H1 (cell line): ENCODE data around the gene MBTPS2.

Experiments
- CEBPB ChIP-seq: IDR thresholded peaks from 2 replicates; pipeline ENCODE4 v1.6.1; 2012; ENCODE audit warnings: low read depth, low read length
- CREB1 ChIP-seq: IDR thresholded peaks from 2 replicates; pipeline ENCODE4 v1.6.1; 2012; ENCODE audit warnings: inconsistent platforms
- EZH2 ChIP-seq: fragments of 200-600 bp; sonication (generic); IDR thresholded peaks from 2 replicates; pipeline ENCODE4 v1.7.1; 2012; ENCODE audit warnings: low read depth, mild to moderate bottlenecking, moderate library complexity, low read length, inconsistent platforms; ENCODE audit not compliant: severe bottlenecking
- POLR2A ChIP-seq, 2 experiments: IDR thresholded peaks; 1 replicate in 1 of 2; 2 replicates in 1 of 2; pipeline ENCODE4 v1.6.1; 2011; ENCODE audit warnings: low read depth in 2 of 2, low read length in 2 of 2, mild to moderate bottlenecking in 2 of 2; ENCODE audit errors: control extremely low read depth in 1 of 2
- RAD21 ChIP-seq, 2 experiments: IDR thresholded peaks in 1 of 2; conservative IDR thresholded peaks in 1 of 2; 2 replicates each; pipeline ENCODE4 v1.6.1; 2011; ENCODE audit warnings: low read depth in 2 of 2, low read length in 2 of 2, improper control_type of control experiment in 1 of 2, inconsistent platforms in 1 of 2, mild to moderate bottlenecking in 1 of 2, moderate library complexity in 1 of 2
- SP2 ChIP-seq: IDR thresholded peaks from 2 replicates; pipeline ENCODE4 v1.6.1; 2012; ENCODE audit warnings: mild to moderate bottlenecking, low read length, inconsistent platforms
- SUZ12 ChIP-seq: fragments of 200-600 bp; sonication (generic); IDR thresholded peaks from 2 replicates; pipeline ENCODE4 v1.6.1; 2012; ENCODE audit warnings: mild to moderate bottlenecking, inconsistent platforms, low read length, moderate library complexity, mixed read lengths
- TAF7 ChIP-seq: optimal IDR thresholded peaks from 2 replicates; pipeline ENCODE3; 2011; ENCODE audit warnings: low read depth, mild to moderate bottlenecking, inconsistent platforms, low read length, moderate library complexity, borderline replicate concordance
- ZNF274 ChIP-seq: IDR thresholded peaks from 2 replicates; pipeline ENCODE4 v1.7.0; 2012; ENCODE audit warnings: low read length, borderline replicate concordance; ENCODE audit errors: extremely low read depth
- TF ChIP-seq, protein P1 (sequence below), 3 experiments: IDR thresholded peaks; 1 replicate in 2 of 3; 2 replicates in 1 of 3; pipeline versions ENCODE4 v1.5.1 to v1.6.1; 2011; ENCODE audit warnings: low read length in 3 of 3, mild to moderate bottlenecking in 3 of 3, inconsistent platforms in 2 of 3, low read depth in 1 of 3, moderate library complexity in 1 of 3; ENCODE audit not compliant: insufficient read depth in 1 of 3; ENCODE audit errors: control extremely low read depth in 1 of 3
- TF ChIP-seq, protein P2 (sequence below): IDR thresholded peaks from 2 replicates; pipeline ENCODE4 v1.6.1; 2012; ENCODE audit warnings: inconsistent platforms
- TF ChIP-seq, protein P3 (sequence below): IDR thresholded peaks from 2 replicates; pipeline ENCODE4 v1.6.1; 2011; ENCODE audit warnings: low read length, improper control_type of control experiment

- TF ChIP-seq, protein P1, sequence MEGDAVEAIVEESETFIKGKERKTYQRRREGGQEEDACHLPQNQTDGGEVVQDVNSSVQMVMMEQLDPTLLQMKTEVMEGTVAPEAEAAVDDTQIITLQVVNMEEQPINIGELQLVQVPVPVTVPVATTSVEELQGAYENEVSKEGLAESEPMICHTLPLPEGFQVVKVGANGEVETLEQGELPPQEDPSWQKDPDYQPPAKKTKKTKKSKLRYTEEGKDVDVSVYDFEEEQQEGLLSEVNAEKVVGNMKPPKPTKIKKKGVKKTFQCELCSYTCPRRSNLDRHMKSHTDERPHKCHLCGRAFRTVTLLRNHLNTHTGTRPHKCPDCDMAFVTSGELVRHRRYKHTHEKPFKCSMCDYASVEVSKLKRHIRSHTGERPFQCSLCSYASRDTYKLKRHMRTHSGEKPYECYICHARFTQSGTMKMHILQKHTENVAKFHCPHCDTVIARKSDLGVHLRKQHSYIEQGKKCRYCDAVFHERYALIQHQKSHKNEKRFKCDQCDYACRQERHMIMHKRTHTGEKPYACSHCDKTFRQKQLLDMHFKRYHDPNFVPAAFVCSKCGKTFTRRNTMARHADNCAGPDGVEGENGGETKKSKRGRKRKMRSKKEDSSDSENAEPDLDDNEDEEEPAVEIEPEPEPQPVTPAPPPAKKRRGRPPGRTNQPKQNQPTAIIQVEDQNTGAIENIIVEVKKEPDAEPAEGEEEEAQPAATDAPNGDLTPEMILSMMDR (IDR thresholded peaks at IDR 0.05; ENCODE audit: control extremely low read depth in 1 of 3, insufficient read depth in 1 of 3, low read depth in 1 of 3, low read length in 3 of 3), result no peak
- TF ChIP-seq ZNF274 (no peak), EZH2 (no peak), RAD21 (IDR thresholded peaks at IDR 0.05 in 1 of 2, conservative IDR thresholded peaks at IDR 0.05 in 1 of 2; ENCODE audit: low read depth in 2 of 2, low read length in 2 of 2) (no peak), SUZ12 (no peak), SP2 (no peak), POLR2A (IDR thresholded peaks at IDR 0.05; ENCODE audit: control extremely low read depth in 1 of 2, low read depth in 2 of 2, low read length in 2 of 2) (no peak), CEBPB (no peak), TAF7 (no peak), CREB1 (no peak)
- TF ChIP-seq, protein P2, sequence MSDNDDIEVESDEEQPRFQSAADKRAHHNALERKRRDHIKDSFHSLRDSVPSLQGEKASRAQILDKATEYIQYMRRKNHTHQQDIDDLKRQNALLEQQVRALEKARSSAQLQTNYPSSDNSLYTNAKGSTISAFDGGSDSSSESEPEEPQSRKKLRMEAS, result no peak
- TF ChIP-seq, protein P3, sequence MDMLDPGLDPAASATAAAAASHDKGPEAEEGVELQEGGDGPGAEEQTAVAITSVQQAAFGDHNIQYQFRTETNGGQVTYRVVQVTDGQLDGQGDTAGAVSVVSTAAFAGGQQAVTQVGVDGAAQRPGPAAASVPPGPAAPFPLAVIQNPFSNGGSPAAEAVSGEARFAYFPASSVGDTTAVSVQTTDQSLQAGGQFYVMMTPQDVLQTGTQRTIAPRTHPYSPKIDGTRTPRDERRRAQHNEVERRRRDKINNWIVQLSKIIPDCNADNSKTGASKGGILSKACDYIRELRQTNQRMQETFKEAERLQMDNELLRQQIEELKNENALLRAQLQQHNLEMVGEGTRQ, result no peak
These were observed 25.6 kb upstream of the MBTPS2 start for GRCh38 chrX:21813612-21814368.
